B cell (primary cell): ENCODE data around the gene MED16. TPM values are rescaled to one million over a fixed set of nuclear protein-coding genes. Genes with fewer than 3 reads are reported as not detected.

Source experiments
- ATAC-seq: fragments of 200-7000 bp; cut with Tn5 transposase; one replicate; pipeline ENCODE4 v1.10.0; 2021; ENCODE audit warnings: low read depth, mild to moderate bottlenecking, moderate number of reproducible peaks, moderate library complexity
- CTCF ChIA-PET: fragments of 350-600 bp; sonication (Branson Sonifier 250); formaldehyde crosslinking; loops from one replicate; lab custom pipeline; 2021; ENCODE audit warnings: antibody characterized with exemption, inconsistent platforms; lab: Charles Lee
- POLR2A ChIA-PET: fragments of 350-600 bp; sonication (Branson Sonifier 250); formaldehyde crosslinking; loops from one replicate; lab custom pipeline; 2021; ENCODE audit warnings: antibody characterized with exemption; lab: Charles Lee
- DNase-seq: peaks from one replicate; pipeline ENCODE4 v3.0.0; 2013
- H2AFZ ChIP-seq: 2 replicates; pipeline ENCODE4 v1.6.1; 2012; ENCODE audit warnings: mild to moderate bottlenecking, low read depth, low read length; ENCODE audit not compliant: insufficient read depth, poor library complexity, severe bottlenecking
- H3K27ac ChIP-seq, 2 donors: 1 replicate in 1 of 2; 2 replicates in 1 of 2; pipeline ENCODE4 v1.5.1; 2012 to 2013; ENCODE audit warnings: low read length in 2 of 2, mild to moderate bottlenecking in 2 of 2, moderate library complexity in 1 of 2
- H3K27me3 ChIP-seq, 4 experiments: fragments of 200-600 bp in 1 of 4; sonication (generic) in 1 of 4; replicated peaks in 1 of 4; 1 replicate in 2 of 4; 2 replicates in 2 of 4; pipeline versions ENCODE4 v1.6.1 to v1.7.0; 2013 to 2016; ENCODE audit warnings: low read length in 3 of 4, mild to moderate bottlenecking in 2 of 4, mixed read lengths in 1 of 4, moderate library complexity in 1 of 4; ENCODE audit not compliant: insufficient read depth in 4 of 4, control insufficient read depth in 3 of 4; ENCODE audit errors: control extremely low read depth in 1 of 4
- H3K36me3 ChIP-seq, 2 experiments: replicated peaks in 1 of 2; 1 replicate in 1 of 2; 2 replicates in 1 of 2; pipeline versions ENCODE4 v1.6.1 to v1.7.1; 2013; ENCODE audit warnings: low read length in 1 of 2; ENCODE audit not compliant: insufficient read depth in 2 of 2, control insufficient read depth in 1 of 2; ENCODE audit errors: control extremely low read depth in 1 of 2, extremely low read depth in 1 of 2
- H3K4me1 ChIP-seq, 2 donors: fragments of 200-600 bp in 1 of 2; sonication (generic) in 1 of 2; 1 replicate in 1 of 2; 2 replicates in 1 of 2; pipeline versions ENCODE4 v1.5.1 to v1.6.1; 2013 to 2017; ENCODE audit warnings: low read length in 2 of 2; ENCODE audit not compliant: control insufficient read depth in 2 of 2, insufficient read depth in 2 of 2
- H3K4me2 ChIP-seq: replicated peaks from 2 replicates; pipeline ENCODE3; 2012; ENCODE audit warnings: mild to moderate bottlenecking, low read depth, low read length; ENCODE audit not compliant: poor library complexity, severe bottlenecking
- H3K4me3 ChIP-seq, 5 experiments: fragments of 200-600 bp in 1 of 5; sonication (generic) in 1 of 5; 1 replicate in 3 of 5; 2 replicates in 2 of 5; pipeline versions ENCODE4 v1.5.1 to v1.7.0; 2011 to 2016; ENCODE audit warnings: low read length in 4 of 5, mild to moderate bottlenecking in 4 of 5, low read depth in 2 of 5, control low read depth in 1 of 5, moderate library complexity in 1 of 5; ENCODE audit not compliant: insufficient read depth in 1 of 5; ENCODE audit errors: control extremely low read depth in 1 of 5, extremely low read depth in 1 of 5
- H3K79me2 ChIP-seq: fragments of 200-600 bp; sonication (generic); one replicate; pipeline ENCODE4 v1.6.0; 2016; ENCODE audit warnings: low read length; ENCODE audit not compliant: control insufficient read depth, insufficient read depth
- H3K9ac ChIP-seq: fragments of 200-600 bp; sonication (generic); 2 replicates; pipeline ENCODE4 v1.6.1; 2017; ENCODE audit warnings: mild to moderate bottlenecking, low read length, moderate library complexity
- H3K9me3 ChIP-seq, 3 donors: one replicate each; pipeline versions ENCODE4 v1.6.1 to v1.7.1; 2013; ENCODE audit warnings: low read length in 2 of 3; ENCODE audit not compliant: control insufficient read depth in 2 of 3, insufficient read depth in 1 of 3; ENCODE audit errors: control extremely low read depth in 1 of 3
- H4K20me1 ChIP-seq: 2 replicates; pipeline ENCODE4 v1.6.0; 2012; ENCODE audit warnings: mild to moderate bottlenecking, low read length; ENCODE audit not compliant: insufficient read depth, control insufficient read depth, poor library complexity, severe bottlenecking
- H3K27ac Mint-ChIP-seq: one replicate; pipeline ENCODE4 v1.8.0; 2021; ENCODE audit warnings: mixed read lengths
- H3K27me3 Mint-ChIP-seq: one replicate; pipeline ENCODE4 v1.8.0; 2021; ENCODE audit warnings: mixed read lengths
- H3K4me1 Mint-ChIP-seq: one replicate; pipeline ENCODE4 v1.8.0; 2021; ENCODE audit warnings: mixed read lengths
- H3K4me3 Mint-ChIP-seq: one replicate; pipeline ENCODE4 v1.8.0; 2021; ENCODE audit warnings: mixed read lengths
- H3K9me3 Mint-ChIP-seq: one replicate; pipeline ENCODE4 v1.8.0; 2022; ENCODE audit warnings: mixed read lengths; ENCODE audit not compliant: insufficient read depth
- EZH2 ChIP-seq: IDR thresholded peaks from 2 replicates; pipeline ENCODE4 v1.6.1; 2012; ENCODE audit warnings: borderline replicate concordance, low read depth, mild to moderate bottlenecking, moderate library complexity, low read length; ENCODE audit not compliant: insufficient read depth, poor library complexity, severe bottlenecking
- WGBS: methylation state at CpG from one replicate; pipeline ENCODE4 v1.1.5; 2013; ENCODE audit warnings: missing lambda C conversion rate; ENCODE audit not compliant: insufficient coverage; 5-methylcytosine and 5-hydroxymethylcytosine counted together
- intact Hi-C: fragments of 100-400 bp; cut with micrococcal nuclease; formaldehyde crosslinking; loops from one replicate; pipeline ENCODE4 v1.10.0; 2022
- polyA plus RNA-seq: library from polyadenylated mRNA; depleted of rRNA; stranded (reverse); fragments of >200 nt; gene quantifications from 2 replicates; pipeline ENCODE4 v1.2.3, GENCODE V29; 2012
- total RNA-seq, 2 donors: library from RNA; stranded (reverse); fragments of 120-200 nt in 1 of 2; gene quantifications; 1 replicate in 1 of 2; 2 replicates in 1 of 2; pipeline versions ENCODE4 v1.2.3 to v1.2.4, GENCODE V29; 2013 to 2022
- TF ChIP-seq, protein P1 (sequence below): fragments of 200-600 bp; IDR thresholded peaks from one replicate; pipeline ENCODE4 v1.8.0; 2022; ENCODE audit warnings: antibody characterized with exemption, mild to moderate bottlenecking

The MED16 gene
- total and polyA plus RNA-seq, 2 donors (not counting 1 experiment from before 2014, with no cell fraction given), result 85.0 to 85.3 TPM

DNA sequence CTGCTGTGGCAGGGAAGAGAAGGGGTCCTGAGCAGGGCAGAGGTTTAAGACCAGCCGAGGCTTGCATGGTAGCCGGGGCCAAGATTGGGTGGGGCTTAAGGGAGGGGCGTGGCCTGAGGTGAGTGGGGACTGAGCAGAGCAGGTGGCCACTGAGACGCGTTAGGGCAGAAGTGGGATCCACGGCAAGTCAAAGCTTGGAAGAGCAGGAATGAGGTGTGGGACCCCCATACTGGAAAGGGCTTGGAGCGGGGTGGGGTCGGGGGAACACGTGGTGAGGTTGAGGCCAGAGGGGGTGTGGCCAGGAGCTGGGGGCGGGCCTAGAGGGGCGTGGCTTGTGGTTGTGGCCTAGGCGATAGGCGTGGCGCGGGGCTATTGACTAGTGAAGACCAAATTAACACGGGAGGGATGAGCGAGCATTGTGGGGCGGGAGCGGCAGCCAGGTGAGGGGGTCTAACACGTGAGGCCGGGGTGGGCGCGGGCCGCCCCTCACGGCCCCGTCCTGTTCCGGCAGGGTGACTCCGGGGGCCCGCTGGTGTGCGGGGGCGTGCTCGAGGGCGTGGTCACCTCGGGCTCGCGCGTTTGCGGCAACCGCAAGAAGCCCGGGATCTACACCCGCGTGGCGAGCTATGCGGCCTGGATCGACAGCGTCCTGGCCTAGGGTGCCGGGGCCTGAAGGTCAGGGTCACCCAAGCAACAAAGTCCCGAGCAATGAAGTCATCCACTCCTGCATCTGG, 30.2 kb downstream of the MED16 start:
- ATAC-seq (peak; percentile 34), DNase-seq (peak; percentile 84)
- H3K4me3 ChIP-seq, result peak overlapping the region in 3 of 5 experiments; percentile 26 to 35 (median 27)
- H3K27me3 ChIP-seq, result peaks cover 0 to 38% (median 8%) of the 10 kb centered on the region in 4 experiments
- no peaks in the 10 kb centered on the region for H3K79me2 ChIP-seq
- Mint-ChIP-seq H3K9me3 (no peaks in the 10 kb centered on the region), H3K27ac (peak overlapping the region; percentile 59), H3K4me3 (peak overlapping the region; percentile 79), H3K27me3 (peaks cover 7% of the 10 kb centered on the region), H3K4me1 (peaks cover 19% of the 10 kb centered on the region)
- peaks cover 0 to 36% (median 0%) of the 10 kb centered on the region in 3 donors for H3K9me3 ChIP-seq
- no peak overlapping the region for H2AFZ ChIP-seq
- ChIA-PET POLR2A (interaction anchor here (0.6 to 3.1 kb wide), 9 partner anchors 15 to 205 kb away, joined by 3 to 23 read pairs (median 5); partner anchors contain the start of genes MED16, RNU6-9 and WDR18), CTCF (interaction anchor here (0.7 to 3.0 kb wide), 16 partner anchors 18 to 778 kb away, joined by 3 to 67 read pairs (median 6); partner anchors contain the start of genes CNN2, KISS1R, MED16 and R3HDM4)
- H3K27ac ChIP-seq, result no peak overlapping the region
- peaks cover 29 to 47% of the 10 kb centered on the region in 2 donors for H3K4me1 ChIP-seq
- peak overlapping the region; percentile 35 for H3K9ac ChIP-seq
- H4K20me1 ChIP-seq, result no peaks in the 10 kb centered on the region
- TF ChIP-seq EZH2, result no peak
- TF ChIP-seq, protein P1, sequence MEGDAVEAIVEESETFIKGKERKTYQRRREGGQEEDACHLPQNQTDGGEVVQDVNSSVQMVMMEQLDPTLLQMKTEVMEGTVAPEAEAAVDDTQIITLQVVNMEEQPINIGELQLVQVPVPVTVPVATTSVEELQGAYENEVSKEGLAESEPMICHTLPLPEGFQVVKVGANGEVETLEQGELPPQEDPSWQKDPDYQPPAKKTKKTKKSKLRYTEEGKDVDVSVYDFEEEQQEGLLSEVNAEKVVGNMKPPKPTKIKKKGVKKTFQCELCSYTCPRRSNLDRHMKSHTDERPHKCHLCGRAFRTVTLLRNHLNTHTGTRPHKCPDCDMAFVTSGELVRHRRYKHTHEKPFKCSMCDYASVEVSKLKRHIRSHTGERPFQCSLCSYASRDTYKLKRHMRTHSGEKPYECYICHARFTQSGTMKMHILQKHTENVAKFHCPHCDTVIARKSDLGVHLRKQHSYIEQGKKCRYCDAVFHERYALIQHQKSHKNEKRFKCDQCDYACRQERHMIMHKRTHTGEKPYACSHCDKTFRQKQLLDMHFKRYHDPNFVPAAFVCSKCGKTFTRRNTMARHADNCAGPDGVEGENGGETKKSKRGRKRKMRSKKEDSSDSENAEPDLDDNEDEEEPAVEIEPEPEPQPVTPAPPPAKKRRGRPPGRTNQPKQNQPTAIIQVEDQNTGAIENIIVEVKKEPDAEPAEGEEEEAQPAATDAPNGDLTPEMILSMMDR, result no peak
- intact Hi-C loops, result loop anchor here (1.0 to 2.0 kb wide), 3 partner anchors 30 to 120 kb away; partner anchors contain the start of genes MED16 and RNU6-9
- WGBS, result 15% methylated on average over 46 of the region's 48 CpGs
- peak overlapping the region; percentile 77 for H3K4me2 ChIP-seq
- H3K36me3 ChIP-seq, result peaks cover 0 to under 1% of the 10 kb centered on the region in 2 experiments
